ENCODE measurements around the gene TMEM131.

GRCh38 chr2:98028101-98028561 lies 32.4 kb upstream of the TMEM131 start:
- TF ChIP-seq RFX5 (IDR thresholded peaks at IDR 0.05; ENCODE audit: borderline replicate concordance, low read depth, low read length) (no peak), SP1 (IDR thresholded peaks at IDR 0.05; ENCODE audit: low read depth, low read length) (no peak), CBX5 (IDR thresholded peaks at IDR 0.05; ENCODE audit: low read depth, low read length) (no peak), POLR2A (IDR thresholded peaks at IDR 0.05; ENCODE audit: control extremely low read depth in 1 of 2, low read depth in 2 of 2, low read length in 2 of 2) (no peak), CHD1 (IDR thresholded peaks at IDR 0.05; ENCODE audit: low read depth, low read length) (no peak), NRF1 (IDR thresholded peaks at IDR 0.05; ENCODE audit: low read depth, low read length) (no peak)
- TF ChIP-seq, protein P1, sequence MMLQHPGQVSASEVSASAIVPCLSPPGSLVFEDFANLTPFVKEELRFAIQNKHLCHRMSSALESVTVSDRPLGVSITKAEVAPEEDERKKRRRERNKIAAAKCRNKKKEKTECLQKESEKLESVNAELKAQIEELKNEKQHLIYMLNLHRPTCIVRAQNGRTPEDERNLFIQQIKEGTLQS (IDR thresholded peaks at IDR 0.05; ENCODE audit: insufficient read depth, low read depth, low read length) = no peak

Data from H1 (cell line).